ENCODE measurements around the gene PLCB4. TPM values are rescaled to one million over a fixed set of nuclear protein-coding genes. Genes with fewer than 3 reads are reported as not detected.

Gene PLCB4
- polyA plus RNA-seq, 1 donor (not counting 4 experiments of a cell fraction or from before 2014, with no cell fraction given): 4.1 TPM

DNA sequence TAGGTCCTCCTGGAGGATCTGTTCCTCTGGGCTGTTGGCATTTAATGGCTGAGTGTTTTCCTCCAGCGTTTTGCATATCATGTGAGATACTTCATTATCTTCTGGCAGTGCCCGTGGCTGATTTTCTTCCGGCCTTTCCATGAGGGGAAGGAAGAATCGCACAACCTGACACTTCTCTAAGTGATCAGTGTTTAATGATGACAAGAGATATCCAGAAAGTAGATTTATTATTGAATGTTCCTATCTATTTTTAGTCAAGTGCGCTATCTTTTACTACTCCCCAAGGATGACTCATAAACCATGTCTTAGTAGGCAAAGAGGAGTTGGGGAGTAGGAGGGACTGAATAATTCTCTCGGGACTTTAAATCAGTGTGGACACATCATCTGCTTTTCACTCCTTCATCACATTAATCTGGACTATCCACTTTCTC lies 149.7 kb downstream of the PLCB4 start:
- no peak overlapping the region for H3K4me3 ChIP-seq (ENCODE audit: control insufficient read depth in 2 of 3, extremely low read depth in 1 of 3, insufficient read depth in 2 of 3, low read depth in 1 of 3, low read length in 3 of 3)
- no peaks in the 10 kb centered on the region for H3K4me1 ChIP-seq (ENCODE audit: control insufficient read depth, extremely low read depth, insufficient read depth, low read length)
- H3K36me3 ChIP-seq (ENCODE audit: control insufficient read depth in 2 of 2, extremely low read depth in 1 of 2, insufficient read depth in 2 of 2, low read length in 2 of 2): no peaks in the 10 kb centered on the region
- H3K9ac ChIP-seq (ENCODE audit: control insufficient read depth, extremely low read depth, insufficient read depth, low read length): no peak overlapping the region
- FAIRE-seq: no peak
- no peaks in the 10 kb centered on the region for H3K27me3 ChIP-seq (ENCODE audit: control insufficient read depth, extremely low read depth, insufficient read depth, low read length)
- TF ChIP-seq EZH2 (IDR thresholded peaks at IDR 0.05; ENCODE audit: low read length) (no peak), CTCF (optimal IDR thresholded peaks at IDR 0.05 in 1 of 3, IDR thresholded peaks at IDR 0.05 in 1 of 3, conservative IDR thresholded peaks at IDR 0.05 in 1 of 3; ENCODE audit: extremely low read depth in 1 of 3, insufficient read depth in 2 of 3, low read length in 3 of 3) (no peak)
- H4K20me1 ChIP-seq (ENCODE audit: control insufficient read depth, extremely low read depth, insufficient read depth, low read length): no peaks in the 10 kb centered on the region
- no peaks in the 10 kb centered on the region for H3K9me3 ChIP-seq (ENCODE audit: control insufficient read depth, low read depth, low read length)
- H3K9me1 ChIP-seq (ENCODE audit: control insufficient read depth, extremely low read depth, insufficient read depth, low read length): no peaks in the 10 kb centered on the region
- no peak overlapping the region for H3K4me2 ChIP-seq (ENCODE audit: control insufficient read depth, extremely low read depth, insufficient read depth, low read depth, low read length)
- H2AFZ ChIP-seq (ENCODE audit: control insufficient read depth, low read length): no peak overlapping the region
- DNase-seq (ENCODE audit: low read depth, low spot score): no peak
- dilution Hi-C loops (cut with MboI; ENCODE audit: extremely low pct_ligation_motif_present, low sequenced_read_pairs): no loop called here
- H3K79me2 ChIP-seq (ENCODE audit: control insufficient read depth, insufficient read depth, low read length): no peaks in the 10 kb centered on the region
- H3K27ac ChIP-seq (ENCODE audit: control insufficient read depth, insufficient read depth, low read length): no peak overlapping the region

DNA sequence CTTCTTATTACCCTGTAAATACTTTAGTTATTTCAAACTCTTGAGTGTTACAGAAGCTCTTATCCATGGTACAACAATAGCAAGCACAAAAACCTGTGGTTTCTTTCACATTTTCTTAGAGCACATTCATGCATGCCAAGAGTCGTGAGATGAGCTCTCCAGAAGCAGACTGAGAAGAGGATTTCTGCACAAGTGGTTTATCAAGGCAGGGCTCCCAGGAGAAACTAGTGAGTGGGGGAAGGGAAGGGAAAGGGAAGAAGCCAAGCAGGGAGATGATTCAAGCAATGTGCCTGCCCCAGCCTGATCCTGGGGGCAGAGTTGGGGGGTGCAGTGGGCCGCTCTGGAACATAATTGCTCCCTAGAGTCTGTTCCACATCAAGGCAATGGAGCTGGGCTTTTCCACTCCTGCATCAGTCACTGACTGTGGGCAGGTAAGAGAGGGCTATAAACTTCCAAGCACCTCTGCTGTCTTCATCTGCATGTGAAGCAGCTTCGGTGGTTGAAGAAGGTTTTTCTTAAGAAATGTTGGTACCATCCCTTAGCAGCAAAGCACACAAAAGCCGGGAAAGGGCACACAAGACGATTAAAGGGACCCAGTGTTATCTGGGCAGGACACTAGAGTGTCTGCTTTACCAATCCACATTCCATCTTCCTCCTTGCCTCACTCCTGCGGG lies 152.1 kb downstream of the PLCB4 start:
- no peak overlapping the region for H3K4me3 ChIP-seq (ENCODE audit: control insufficient read depth in 2 of 3, extremely low read depth in 1 of 3, insufficient read depth in 2 of 3, low read depth in 1 of 3, low read length in 3 of 3)
- H4K20me1 ChIP-seq (ENCODE audit: control insufficient read depth, extremely low read depth, insufficient read depth, low read length): no peaks in the 10 kb centered on the region
- no peaks in the 10 kb centered on the region for H3K79me2 ChIP-seq (ENCODE audit: control insufficient read depth, insufficient read depth, low read length)
- H3K9me3 ChIP-seq (ENCODE audit: control insufficient read depth, low read depth, low read length): no peaks in the 10 kb centered on the region
- no peak overlapping the region for H2AFZ ChIP-seq (ENCODE audit: control insufficient read depth, low read length)
- H3K4me1 ChIP-seq (ENCODE audit: control insufficient read depth, extremely low read depth, insufficient read depth, low read length): no peaks in the 10 kb centered on the region
- no peak for TF ChIP-seq EZH2 (IDR thresholded peaks at IDR 0.05; ENCODE audit: low read length)
- no peak for TF ChIP-seq CTCF (optimal IDR thresholded peaks at IDR 0.05 in 1 of 3, IDR thresholded peaks at IDR 0.05 in 1 of 3, conservative IDR thresholded peaks at IDR 0.05 in 1 of 3; ENCODE audit: extremely low read depth in 1 of 3, insufficient read depth in 2 of 3, low read length in 3 of 3)
- H3K9me1 ChIP-seq (ENCODE audit: control insufficient read depth, extremely low read depth, insufficient read depth, low read length): no peaks in the 10 kb centered on the region
- FAIRE-seq (no peak), DNase-seq (ENCODE audit: low read depth, low spot score) (no peak)
- dilution Hi-C loops (cut with MboI; ENCODE audit: extremely low pct_ligation_motif_present, low sequenced_read_pairs): no loop called here
- H3K27me3 ChIP-seq (ENCODE audit: control insufficient read depth, extremely low read depth, insufficient read depth, low read length): no peaks in the 10 kb centered on the region
- no peak overlapping the region for H3K9ac ChIP-seq (ENCODE audit: control insufficient read depth, extremely low read depth, insufficient read depth, low read length)
- no peaks in the 10 kb centered on the region for H3K36me3 ChIP-seq (ENCODE audit: control insufficient read depth in 2 of 2, extremely low read depth in 1 of 2, insufficient read depth in 2 of 2, low read length in 2 of 2)
- no peak overlapping the region for H3K4me2 ChIP-seq (ENCODE audit: control insufficient read depth, extremely low read depth, insufficient read depth, low read depth, low read length)
- no peak overlapping the region for H3K27ac ChIP-seq (ENCODE audit: control insufficient read depth, insufficient read depth, low read length)
